Immature natural killer cell (primary cell): Measurements from ENCODE around the gene IKZF2. TPM values are rescaled to one million over a fixed set of nuclear protein-coding genes. Genes with fewer than 3 reads are reported as not detected.

Source experiments
- DNase-seq, 3 donors: peaks; one replicate each; pipeline ENCODE4 v3.0.0; 2022; ENCODE audit warnings: mixed read lengths in 1 of 3
- H3K27ac Mint-ChIP-seq, 6 donors: one replicate each; pipeline ENCODE4 v1.8.0; 2020; ENCODE audit warnings: mixed read lengths in 6 of 6, mild to moderate bottlenecking in 5 of 6, inconsistent platforms in 4 of 6, moderate library complexity in 3 of 6
- H3K27me3 Mint-ChIP-seq, 3 donors: one replicate each; pipeline ENCODE4 v1.8.0; 2020 to 2021; ENCODE audit warnings: low read depth in 3 of 3, mild to moderate bottlenecking in 3 of 3, mixed read lengths in 3 of 3, moderate library complexity in 3 of 3, inconsistent platforms in 1 of 3
- H3K36me3 Mint-ChIP-seq, 3 donors: one replicate each; pipeline ENCODE4 v1.8.0; 2020; ENCODE audit warnings: mixed read lengths in 3 of 3, inconsistent platforms in 2 of 3, mild to moderate bottlenecking in 2 of 3
- H3K4me1 Mint-ChIP-seq, 2 donors: one replicate each; pipeline ENCODE4 v1.8.0; 2020; ENCODE audit warnings: inconsistent platforms in 2 of 2, mild to moderate bottlenecking in 2 of 2, mixed read lengths in 2 of 2, moderate library complexity in 1 of 2
- H3K4me3 Mint-ChIP-seq, 5 donors: one replicate each; pipeline ENCODE4 v1.8.0; 2020; ENCODE audit warnings: mild to moderate bottlenecking in 5 of 5, mixed read lengths in 5 of 5, inconsistent platforms in 3 of 5, moderate library complexity in 3 of 5
- H3K9me3 Mint-ChIP-seq, 6 donors: one replicate each; pipeline ENCODE4 v1.8.0; 2020; ENCODE audit warnings: mild to moderate bottlenecking in 6 of 6, mixed read lengths in 6 of 6, inconsistent platforms in 4 of 6, moderate library complexity in 3 of 6
- polyA plus RNA-seq, 3 donors: library from polyadenylated mRNA; unstranded; fragments of 300-500 nt; fragmentation: Illumina TruSeq; gene quantifications; one replicate each; pipeline ENCODE4 v1.2.3, GENCODE V29; 2021

The IKZF2 gene
- polyA plus RNA-seq: 10 to 100 TPM in 1 of 3 donors, 1 to 10 TPM in 2; 3.6 to 13.6 (median 8.0) TPM

- Mint-ChIP-seq H3K27me3 (peaks cover 9 to 13% (median 10%) of the 10 kb centered on the region in 3 donors), H3K9me3 (no peaks in the 10 kb centered on the region), H3K36me3 (peaks cover 0 to 3% (median 0%) of the 10 kb centered on the region in 3 donors), H3K4me3 (peak within 1 kb of the TSS; percentile 93 to 99 (median 96)), H3K4me1 (peaks cover 57 to 74% of the 10 kb centered on the region in 2 donors), H3K27ac (peak within 1 kb of the TSS; percentile 93 to 97 (median 96))
- peak; percentile 85 to 89 (median 87) for DNase-seq
Observed at GRCh38 chr2:213151437-213152064, at the start of gene IKZF2. Gene IKZF2 (minus strand): TSS chr2:213151612. CDS start chr2:213148629, 2,983 bp downstream.

GRCh38 chr2:213199871-213200270 lies 48.5 kb upstream of the IKZF2 start:
- H3K4me3 Mint-ChIP-seq: no peak overlapping the region
- H3K27ac Mint-ChIP-seq: no peak overlapping the region

GRCh38 chr2:213189001-213189899 lies 37.8 kb upstream of the IKZF2 start:
- Mint-ChIP-seq H3K27me3 (peaks cover 0 to 5% (median 1%) of the 10 kb centered on the region in 3 donors), H3K27ac (no peak overlapping the region), H3K9me3 (no peaks in the 10 kb centered on the region), H3K4me3 (no peak overlapping the region), H3K4me1 (no peaks in the 10 kb centered on the region), H3K36me3 (peaks cover 0 to 7% (median 0%) of the 10 kb centered on the region in 3 donors)
- no peak for DNase-seq

More at GRCh38 chr2:213199871-213200270, 48.5 kb upstream of the IKZF2 start:
- no peaks in the 10 kb centered on the region for H3K9me3 Mint-ChIP-seq
- H3K36me3 Mint-ChIP-seq: no peaks in the 10 kb centered on the region
- no peak for DNase-seq
- peaks cover 1 to 3% (median 2%) of the 10 kb centered on the region in 3 donors for H3K27me3 Mint-ChIP-seq
- no peaks in the 10 kb centered on the region for H3K4me1 Mint-ChIP-seq

- Mint-ChIP-seq H3K27me3 (peaks cover 0 to 5% (median 1%) of the 10 kb centered on the region in 3 donors), H3K27ac (no peak overlapping the region), H3K4me1 (no peaks in the 10 kb centered on the region), H3K4me3 (no peak overlapping the region), H3K9me3 (no peaks in the 10 kb centered on the region), H3K36me3 (peaks cover 0 to 7% (median 0%) of the 10 kb centered on the region in 3 donors)
- DNase-seq: no peak
Observed at GRCh38 chr2:213188533-213188867, 37.1 kb upstream of the IKZF2 start.

GRCh38 chr2:213187833-213188532 lies 36.6 kb upstream of the IKZF2 start:
- H3K27ac Mint-ChIP-seq: no peak overlapping the region
- H3K36me3 Mint-ChIP-seq: peaks cover 0 to 7% (median 0%) of the 10 kb centered on the region in 3 donors

GRCh38 chr2:213187386-213187785 lies 36.0 kb upstream of the IKZF2 start:
- no peak overlapping the region for H3K4me3 Mint-ChIP-seq
- peaks cover 0 to 5% (median 1%) of the 10 kb centered on the region in 3 donors for H3K27me3 Mint-ChIP-seq
- no peaks in the 10 kb centered on the region for H3K4me1 Mint-ChIP-seq
- no peak overlapping the region for H3K27ac Mint-ChIP-seq
- H3K9me3 Mint-ChIP-seq: no peaks in the 10 kb centered on the region
- DNase-seq: no peak
- peaks cover 0 to 7% (median 0%) of the 10 kb centered on the region in 3 donors for H3K36me3 Mint-ChIP-seq

More at GRCh38 chr2:213187833-213188532, 36.6 kb upstream of the IKZF2 start:
- Mint-ChIP-seq H3K4me3 (no peak overlapping the region), H3K4me1 (no peaks in the 10 kb centered on the region), H3K9me3 (no peaks in the 10 kb centered on the region), H3K27me3 (peaks cover 0 to 5% (median 1%) of the 10 kb centered on the region in 3 donors)
- no peak for DNase-seq

- Mint-ChIP-seq H3K27me3 (peaks cover 0 to 5% (median 1%) of the 10 kb centered on the region in 3 donors), H3K36me3 (peaks cover 0 to 7% (median 0%) of the 10 kb centered on the region in 3 donors), H3K4me1 (no peaks in the 10 kb centered on the region), H3K9me3 (no peaks in the 10 kb centered on the region), H3K4me3 (no peak overlapping the region), H3K27ac (no peak overlapping the region)
- DNase-seq: no peak
Observed at GRCh38 chr2:213185147-213185822, 33.9 kb upstream of the IKZF2 start.

GRCh38 chr2:213181712-213182111 lies 30.3 kb upstream of the IKZF2 start:
- Mint-ChIP-seq H3K27me3 (no peaks in the 10 kb centered on the region), H3K9me3 (no peaks in the 10 kb centered on the region), H3K4me1 (no peaks in the 10 kb centered on the region)

GRCh38 chr2:213177679-213178078 lies 26.3 kb upstream of the IKZF2 start:
- H3K27me3 Mint-ChIP-seq: no peaks in the 10 kb centered on the region
- no peak overlapping the region for H3K27ac Mint-ChIP-seq
- no peak for DNase-seq
- H3K4me1 Mint-ChIP-seq: no peaks in the 10 kb centered on the region
- H3K36me3 Mint-ChIP-seq: peaks cover 0 to 4% (median 0%) of the 10 kb centered on the region in 3 donors
- peaks cover 0 to 2% (median 0%) of the 10 kb centered on the region in 6 donors for H3K9me3 Mint-ChIP-seq
- no peak overlapping the region for H3K4me3 Mint-ChIP-seq

More at GRCh38 chr2:213181712-213182111, 30.3 kb upstream of the IKZF2 start:
- Mint-ChIP-seq H3K27ac (no peak overlapping the region), H3K36me3 (peaks cover 0 to 4% (median 0%) of the 10 kb centered on the region in 3 donors), H3K4me3 (no peak overlapping the region)
- no peak for DNase-seq

- no peaks in the 10 kb centered on the region for H3K4me1 Mint-ChIP-seq
- peaks cover 0 to 4% (median 0%) of the 10 kb centered on the region in 3 donors for H3K36me3 Mint-ChIP-seq
- H3K27ac Mint-ChIP-seq: no peak overlapping the region
- DNase-seq: no peak
- H3K4me3 Mint-ChIP-seq: no peak overlapping the region
- peaks cover 0 to 2% (median 0%) of the 10 kb centered on the region in 6 donors for H3K9me3 Mint-ChIP-seq
- no peaks in the 10 kb centered on the region for H3K27me3 Mint-ChIP-seq
Observed at GRCh38 chr2:213175673-213176247, 24.3 kb upstream of the IKZF2 start.

GRCh38 chr2:213172641-213173040 lies 21.2 kb upstream of the IKZF2 start:
- H3K4me3 Mint-ChIP-seq: no peak overlapping the region
- H3K9me3 Mint-ChIP-seq: peaks cover 0 to 2% (median 0%) of the 10 kb centered on the region in 6 donors
- H3K4me1 Mint-ChIP-seq: no peaks in the 10 kb centered on the region
- peaks cover 0 to 7% (median 1%) of the 10 kb centered on the region in 3 donors for H3K27me3 Mint-ChIP-seq
- peaks cover 0 to under 1% (median 0%) of the 10 kb centered on the region in 3 donors for H3K36me3 Mint-ChIP-seq
- no peak for DNase-seq
- H3K27ac Mint-ChIP-seq: no peak overlapping the region

- H3K4me3 Mint-ChIP-seq: no peak overlapping the region
- H3K4me1 Mint-ChIP-seq: no peaks in the 10 kb centered on the region
- no peak for DNase-seq
- peaks cover 0 to 7% (median 1%) of the 10 kb centered on the region in 3 donors for H3K27me3 Mint-ChIP-seq
- H3K27ac Mint-ChIP-seq: no peak overlapping the region
- H3K9me3 Mint-ChIP-seq: peaks cover 0 to 2% (median 0%) of the 10 kb centered on the region in 6 donors
- no peaks in the 10 kb centered on the region for H3K36me3 Mint-ChIP-seq
Observed at GRCh38 chr2:213171147-213171546, 19.7 kb upstream of the IKZF2 start.
